Astrocyte of the cerebellum (primary cell): ENCODE measurements around the gene FIGNL1.

Source experiments
- DNase-seq: peaks from one replicate; pipeline ENCODE4 v3.0.0-alpha.2; 2011; ENCODE audit warnings: low read depth
- H3K4me3 ChIP-seq: 2 replicates; pipeline ENCODE4 v1.5.1; 2011; ENCODE audit warnings: mild to moderate bottlenecking, low read depth, low read length, moderate library complexity
- CTCF ChIP-seq: IDR thresholded peaks from 2 replicates; pipeline ENCODE4 v1.5.1; 2012; ENCODE audit warnings: low read length, low read depth, moderate library complexity, mild to moderate bottlenecking; ENCODE audit errors: missing control alignments
- in situ Hi-C: cut with HindIII; loops from 2 replicates; pipeline ENCODE4 v1.10.0; 2017; ENCODE audit warnings: low sequenced_read_pairs

The FIGNL1 gene

GRCh38 chr7:50455658-50456057 is 5.5 kb upstream of the FIGNL1 start:
- no peak overlapping the region for H3K4me3 ChIP-seq
- no peak for DNase-seq
- in situ Hi-C loops, result no loop called here
- no peak for TF ChIP-seq CTCF

GRCh38 chr7:50454968-50455367 is 4.8 kb upstream of the FIGNL1 start:
- no peak for DNase-seq
- TF ChIP-seq CTCF, result no peak
- H3K4me3 ChIP-seq, result no peak overlapping the region
- in situ Hi-C loops, result no loop called here

- no peak for TF ChIP-seq CTCF
- no peak for DNase-seq
- H3K4me3 ChIP-seq, result peak overlapping the region; percentile 48
- in situ Hi-C loops, result no loop called here
These were observed 461 bp upstream of the FIGNL1 start for GRCh38 chr7:50450590-50451032.

GRCh38 chr7:50449501-50449880 is 659 bp downstream of the FIGNL1 start:
- peak; percentile 6 for DNase-seq
- in situ Hi-C loops, result no loop called here
- TF ChIP-seq CTCF, result no peak
- peak overlapping the region; percentile 48 for H3K4me3 ChIP-seq

GRCh38 chr7:50448823-50449222 is 1.3 kb downstream of the FIGNL1 start:
- in situ Hi-C loops, result no loop called here
- H3K4me3 ChIP-seq, result no peak overlapping the region
- TF ChIP-seq CTCF, result no peak
- DNase-seq, result no peak

- DNase-seq, result peak; percentile 90
- H3K4me3 ChIP-seq, result no peak overlapping the region
- in situ Hi-C loops, result no loop called here
- no peak for TF ChIP-seq CTCF
These were observed 3.6 kb downstream of the FIGNL1 start for GRCh38 chr7:50446542-50446960.
